GM10248 (cell line): Measurements from ENCODE around the gene NXPH1.

ENCODE experiments used
- CTCF ChIA-PET: fragments of 300-600 bp; sonication (Branson Sonifier 250); formaldehyde crosslinking; extraction: SDS; loops from one replicate; lab custom pipeline; 2021; ENCODE audit warnings: antibody characterized with exemption; lab: Yijun Ruan, JAX
- POLR2A ChIA-PET: fragments of 350-650 bp; sonication (Branson Sonifier 250); formaldehyde crosslinking; extraction: SDS; loops from one replicate; lab custom pipeline; 2020; ENCODE audit warnings: antibody characterized with exemption; lab: Yijun Ruan, JAX
- DNase-seq: peaks from one replicate; pipeline ENCODE4 v3.0.0; 2012; ENCODE audit errors: extremely low spot score
- TF ChIP-seq, protein P1 (sequence below): IDR thresholded peaks from 2 replicates; pipeline ENCODE4 v1.5.1; 2012; ENCODE audit warnings: mild to moderate bottlenecking, low read depth; ENCODE audit errors: extremely low read depth, missing control alignments, control extremely low read depth

The NXPH1 gene

GRCh38 chr7:8765374-8765773 is 332.0 kb downstream of the NXPH1 start:
- POLR2A ChIA-PET: no interaction called here

GRCh38 chr7:8773518-8773917 is 340.1 kb downstream of the NXPH1 start:
- CTCF ChIA-PET: interaction anchor here (0.8 to 1.4 kb wide), 2 partner anchors 10 to 16 kb away, joined by 3 to 5 read pairs; no protein-coding TSS in a partner anchor
- POLR2A ChIA-PET: no interaction called here
- DNase-seq: no peak
- TF ChIP-seq, protein P1, sequence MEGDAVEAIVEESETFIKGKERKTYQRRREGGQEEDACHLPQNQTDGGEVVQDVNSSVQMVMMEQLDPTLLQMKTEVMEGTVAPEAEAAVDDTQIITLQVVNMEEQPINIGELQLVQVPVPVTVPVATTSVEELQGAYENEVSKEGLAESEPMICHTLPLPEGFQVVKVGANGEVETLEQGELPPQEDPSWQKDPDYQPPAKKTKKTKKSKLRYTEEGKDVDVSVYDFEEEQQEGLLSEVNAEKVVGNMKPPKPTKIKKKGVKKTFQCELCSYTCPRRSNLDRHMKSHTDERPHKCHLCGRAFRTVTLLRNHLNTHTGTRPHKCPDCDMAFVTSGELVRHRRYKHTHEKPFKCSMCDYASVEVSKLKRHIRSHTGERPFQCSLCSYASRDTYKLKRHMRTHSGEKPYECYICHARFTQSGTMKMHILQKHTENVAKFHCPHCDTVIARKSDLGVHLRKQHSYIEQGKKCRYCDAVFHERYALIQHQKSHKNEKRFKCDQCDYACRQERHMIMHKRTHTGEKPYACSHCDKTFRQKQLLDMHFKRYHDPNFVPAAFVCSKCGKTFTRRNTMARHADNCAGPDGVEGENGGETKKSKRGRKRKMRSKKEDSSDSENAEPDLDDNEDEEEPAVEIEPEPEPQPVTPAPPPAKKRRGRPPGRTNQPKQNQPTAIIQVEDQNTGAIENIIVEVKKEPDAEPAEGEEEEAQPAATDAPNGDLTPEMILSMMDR: no peak

More at GRCh38 chr7:8765374-8765773, 332.0 kb downstream of the NXPH1 start:
- TF ChIP-seq, protein P1: no peak
- no peak for DNase-seq
- CTCF ChIA-PET: no interaction called here

DNA sequence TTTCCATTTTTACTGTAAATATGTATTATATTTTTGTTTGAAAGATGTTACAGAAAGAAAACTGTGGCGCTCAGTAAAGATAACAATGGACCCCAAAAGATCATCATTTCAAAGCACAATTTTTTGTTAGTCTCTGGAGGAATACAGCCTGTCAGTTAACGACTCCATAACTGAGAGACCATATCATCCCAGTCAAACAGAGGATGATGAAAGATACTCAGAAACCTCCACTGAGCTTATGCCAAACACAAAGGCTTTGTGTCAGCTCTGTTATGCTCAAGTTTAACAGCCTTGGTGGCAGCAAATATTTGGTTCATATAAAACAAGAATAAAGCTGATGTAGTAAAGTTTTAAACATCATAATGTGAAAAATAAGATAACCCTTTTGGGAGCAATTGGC is 345.1 kb downstream of the NXPH1 start:
- no peak for DNase-seq
- TF ChIP-seq, protein P1: no peak
- ChIA-PET CTCF (no interaction called here), POLR2A (no interaction called here)

- ChIA-PET POLR2A (no interaction called here), CTCF (no interaction called here)
- TF ChIP-seq, protein P1: no peak
- DNase-seq: no peak
Measured at GRCh38 chr7:8781166-8781565, 347.8 kb downstream of the NXPH1 start.

- TF ChIP-seq, protein P1: no peak
- ChIA-PET POLR2A (no interaction called here), CTCF (interaction anchor here (0.8 to 1.6 kb wide), 4 partner anchors 10 to 60 kb away, joined by 3 to 4 read pairs (median 3); no protein-coding TSS in a partner anchor)
- no peak for DNase-seq
Measured at GRCh38 chr7:8783229-8783628, 349.8 kb downstream of the NXPH1 start.

GRCh38 chr7:8785081-8785480 is 351.7 kb downstream of the NXPH1 start:
- ChIA-PET CTCF (no interaction called here), POLR2A (no interaction called here)
- TF ChIP-seq, protein P1: no peak
- no peak for DNase-seq
